Mucosa of descending colon (tissue), 3 donors: ENCODE data around the gene UBQLN1. TPM values are rescaled to one million over a fixed set of nuclear protein-coding genes. Genes with fewer than 3 reads are reported as not detected.
A peak's percentile ranks its signal among the peaks of the same experiment; 100 is the strongest.

Experiments
- ATAC-seq: fragments of 200-7000 bp; cut with Tn5 transposase; one replicate; pipeline ENCODE4 v1.9.1; 2020; ENCODE audit warnings: mild to moderate bottlenecking, moderate library complexity
- DNase-seq, 3 donors: peaks; one replicate each; pipeline ENCODE4 v3.0.0-alpha.2; 2020
- H3K36me3 ChIP-seq: fragments of 200-600 bp; one replicate; pipeline ENCODE4 v1.8.0; 2021; ENCODE audit warnings: low read depth, mild to moderate bottlenecking
- H3K4me1 ChIP-seq: fragments of 200-600 bp; one replicate; pipeline ENCODE4 v1.8.0; 2021; ENCODE audit warnings: low read depth, mild to moderate bottlenecking
- H3K4me3 ChIP-seq: fragments of 200-600 bp; one replicate; pipeline ENCODE4 v1.8.0; 2021; ENCODE audit warnings: mild to moderate bottlenecking
- H3K9me3 ChIP-seq: fragments of 200-600 bp; one replicate; pipeline ENCODE4 v1.8.0; 2021; ENCODE audit warnings: mild to moderate bottlenecking
- intact Hi-C, 2 donors: fragments of 100-400 bp; cut with DNase I in 1 of 2; cut with micrococcal nuclease in 1 of 2; formaldehyde crosslinking; loops; one replicate each; pipeline versions ENCODE4 v1.11.0 to v1.11.1; 2022; cut with DNase I, micrococcal nuclease
- total RNA-seq, 3 donors: library from RNA; stranded (reverse); fragmentation: NEBNext Ultra II Directional in 2 of 3; extraction: Animal tissue kit (Norgen Biotek cat#: 25700) in 2 of 3; gene quantifications; one replicate each; pipeline versions ENCODE4 v1.2.1 to v1.2.4, GENCODE V29; 2021 to 2023
- TF ChIP-seq, protein P1 (sequence below): fragments of 200-600 bp; IDR thresholded peaks from one replicate; pipeline ENCODE4 v1.8.0; 2022; ENCODE audit warnings: antibody characterized with exemption, mild to moderate bottlenecking
- donor health status: DM: no; HTN: no; CAD: no; lungs with moderate emphysema.
- donor health status: DM: no; HTN: no; CAD: no.
- donor health status: DM: no; HTN: yes; CAD: no.

The UBQLN1 gene
- total RNA-seq, 3 donors from 2014 or later: 74.3 to 100.0 (median 80.6) TPM

DNA sequence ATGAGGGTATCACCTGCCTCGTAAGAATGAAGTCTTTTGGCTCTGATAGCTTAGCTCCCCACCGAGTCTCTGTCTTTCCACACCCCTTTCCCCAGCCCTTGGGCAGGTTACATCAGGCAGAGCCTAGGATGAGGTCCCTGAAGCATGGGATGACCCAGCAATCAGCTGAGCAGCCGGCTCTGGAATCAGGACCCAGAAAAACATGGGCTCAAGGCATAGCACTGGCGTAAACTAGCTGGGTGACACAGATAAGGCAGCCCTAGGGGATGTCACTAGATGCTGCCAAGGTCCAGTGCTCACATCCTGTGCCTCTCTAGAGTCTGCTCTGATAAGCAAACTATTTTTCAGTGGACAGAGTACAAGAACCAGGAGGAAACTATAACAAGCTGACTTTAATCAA, 58.2 kb downstream of the UBQLN1 start:
- Histone ChIP-seq H3K4me3 (no peak overlapping the region), H3K36me3 (no peaks in the 10 kb centered on the region), H3K9me3 (no peaks in the 10 kb centered on the region), H3K4me1 (no peaks in the 10 kb centered on the region)
- TF ChIP-seq, protein P1, sequence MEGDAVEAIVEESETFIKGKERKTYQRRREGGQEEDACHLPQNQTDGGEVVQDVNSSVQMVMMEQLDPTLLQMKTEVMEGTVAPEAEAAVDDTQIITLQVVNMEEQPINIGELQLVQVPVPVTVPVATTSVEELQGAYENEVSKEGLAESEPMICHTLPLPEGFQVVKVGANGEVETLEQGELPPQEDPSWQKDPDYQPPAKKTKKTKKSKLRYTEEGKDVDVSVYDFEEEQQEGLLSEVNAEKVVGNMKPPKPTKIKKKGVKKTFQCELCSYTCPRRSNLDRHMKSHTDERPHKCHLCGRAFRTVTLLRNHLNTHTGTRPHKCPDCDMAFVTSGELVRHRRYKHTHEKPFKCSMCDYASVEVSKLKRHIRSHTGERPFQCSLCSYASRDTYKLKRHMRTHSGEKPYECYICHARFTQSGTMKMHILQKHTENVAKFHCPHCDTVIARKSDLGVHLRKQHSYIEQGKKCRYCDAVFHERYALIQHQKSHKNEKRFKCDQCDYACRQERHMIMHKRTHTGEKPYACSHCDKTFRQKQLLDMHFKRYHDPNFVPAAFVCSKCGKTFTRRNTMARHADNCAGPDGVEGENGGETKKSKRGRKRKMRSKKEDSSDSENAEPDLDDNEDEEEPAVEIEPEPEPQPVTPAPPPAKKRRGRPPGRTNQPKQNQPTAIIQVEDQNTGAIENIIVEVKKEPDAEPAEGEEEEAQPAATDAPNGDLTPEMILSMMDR: no peak
- intact Hi-C loops: no loop called here
- ATAC-seq (peak; percentile 12), DNase-seq (no peak)

DNA sequence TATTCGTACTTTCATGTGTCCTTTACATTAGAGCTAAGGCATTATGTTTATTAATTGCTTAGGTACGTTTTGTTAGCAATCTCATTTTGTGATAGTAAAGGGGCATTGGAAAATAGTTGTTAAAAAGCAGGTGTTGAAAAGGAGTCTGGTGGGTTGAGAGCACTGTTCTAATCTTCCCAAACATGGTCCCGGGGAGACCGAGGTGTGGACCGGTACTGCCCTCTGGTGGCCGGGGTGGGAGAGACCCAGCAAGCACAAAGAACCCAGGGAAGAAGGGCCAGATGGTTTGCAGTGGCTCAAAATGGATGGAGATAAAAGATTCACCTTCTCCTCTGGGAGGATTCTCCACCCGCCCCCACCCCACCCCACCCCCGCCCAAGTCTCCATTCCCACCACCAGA, 58.7 kb downstream of the UBQLN1 start:
- DNase-seq (peak; percentile 70 to 85 (median 81)), ATAC-seq (peak; percentile 94)
- intact Hi-C loops: no loop called here
- no peaks in the 10 kb centered on the region for H3K9me3 ChIP-seq
- H3K36me3 ChIP-seq: no peaks in the 10 kb centered on the region
- TF ChIP-seq, protein P1: peak; percentile 68
- no peak overlapping the region for H3K4me3 ChIP-seq
- no peaks in the 10 kb centered on the region for H3K4me1 ChIP-seq

DNA sequence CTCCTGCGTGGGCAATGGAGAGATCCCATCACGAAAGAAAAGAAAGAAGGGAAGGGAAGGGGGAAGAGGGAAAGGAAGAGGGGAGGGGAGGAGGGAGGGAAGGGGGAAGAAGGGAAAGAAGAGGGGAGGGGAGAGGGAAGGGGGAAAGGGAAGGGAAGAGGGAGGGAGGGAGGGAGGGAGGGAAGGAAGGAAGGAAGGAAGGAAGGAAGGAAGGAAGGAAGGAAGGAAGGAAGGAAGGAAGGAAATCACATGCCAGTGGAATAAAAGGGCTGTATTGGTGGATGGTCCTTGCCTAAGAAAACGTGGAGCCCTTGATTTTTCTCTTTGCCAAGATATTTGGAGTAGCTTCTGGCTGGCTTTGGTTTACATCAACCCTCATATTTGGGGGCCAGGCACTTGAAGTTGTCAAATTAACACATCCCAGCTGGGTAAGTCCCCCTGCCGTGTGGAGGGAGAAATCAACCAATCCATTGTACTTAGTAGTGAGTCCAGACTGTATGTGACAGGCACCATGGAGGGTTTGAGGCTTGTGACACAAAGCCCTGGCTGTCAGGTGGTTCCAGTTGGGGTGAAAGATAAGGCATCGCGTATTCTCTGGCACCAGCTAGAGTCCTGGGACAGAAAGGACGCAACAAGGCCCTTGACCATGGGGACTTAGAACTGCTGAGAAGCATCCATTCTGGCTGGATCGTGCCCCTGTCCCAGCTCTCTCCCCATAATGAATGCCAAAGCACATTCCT, 61.1 kb downstream of the UBQLN1 start:
- TF ChIP-seq, protein P1: no peak
- ATAC-seq (no peak), DNase-seq (no peak)
- no peaks in the 10 kb centered on the region for H3K4me1 ChIP-seq
- no peaks in the 10 kb centered on the region for H3K36me3 ChIP-seq
- H3K9me3 ChIP-seq: no peaks in the 10 kb centered on the region
- intact Hi-C loops: no loop called here
- H3K4me3 ChIP-seq: no peak overlapping the region

DNA sequence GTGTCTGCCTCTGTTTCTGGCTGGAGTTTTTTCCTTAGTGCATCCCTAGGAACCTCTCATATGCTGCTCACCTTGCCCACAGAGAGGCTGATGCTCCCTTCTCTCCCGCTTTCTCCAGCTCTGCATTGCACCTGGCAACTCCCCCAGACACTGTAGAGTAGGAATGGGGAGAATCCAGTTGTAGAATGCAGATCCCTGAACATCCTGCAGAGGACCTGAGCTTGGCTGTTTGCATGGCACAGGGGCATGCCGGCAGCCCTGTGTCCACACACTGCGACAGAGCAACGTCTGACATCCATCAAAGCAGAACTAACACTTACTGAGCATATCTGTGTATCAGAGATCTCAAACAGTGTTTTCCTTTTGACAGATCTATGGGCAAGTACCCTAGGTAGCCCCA, 65.0 kb downstream of the UBQLN1 start:
- H3K9me3 ChIP-seq: no peaks in the 10 kb centered on the region
- H3K4me3 ChIP-seq: no peak overlapping the region
- no peaks in the 10 kb centered on the region for H3K36me3 ChIP-seq
- no peaks in the 10 kb centered on the region for H3K4me1 ChIP-seq
- no peak for DNase-seq
- intact Hi-C loops: no loop called here
- TF ChIP-seq, protein P1: no peak
- ATAC-seq: no peak

DNA sequence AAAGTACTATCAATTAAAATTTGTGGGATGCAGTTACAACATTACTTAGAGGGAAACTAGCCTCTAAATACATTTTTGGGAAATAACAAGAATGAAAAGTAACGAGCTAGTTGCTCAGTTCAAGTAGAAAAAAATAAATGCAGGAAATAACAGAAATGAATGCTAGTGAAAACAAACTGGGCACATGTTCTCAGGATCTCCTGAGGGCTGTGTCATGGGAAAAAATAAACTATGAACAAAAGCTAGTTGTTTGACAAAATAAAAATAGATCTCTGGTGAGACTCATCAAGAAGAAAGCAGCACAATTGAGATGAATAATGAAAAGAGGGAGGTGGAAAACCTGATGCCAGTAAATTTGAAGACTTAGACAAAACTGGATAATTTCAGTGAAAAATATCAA, 68.5 kb downstream of the UBQLN1 start:
- intact Hi-C loops: no loop called here
- no peak overlapping the region for H3K4me3 ChIP-seq
- TF ChIP-seq, protein P1: no peak
- no peaks in the 10 kb centered on the region for H3K36me3 ChIP-seq
- DNase-seq (no peak), ATAC-seq (no peak)
- H3K9me3 ChIP-seq: no peaks in the 10 kb centered on the region
- H3K4me1 ChIP-seq: no peaks in the 10 kb centered on the region
